ENCODE measurements around the gene UTP3. TPM values are rescaled to one million over a fixed set of nuclear protein-coding genes. Genes with fewer than 3 reads are reported as not detected.
A peak's percentile ranks its signal among the peaks of the same experiment; 100 is the strongest.
"Not testable (repeated sequence)": the region's sequence is repeated elsewhere in the genome, so short reads cannot be mapped to it uniquely, and the experiment has no call there.

Gene UTP3
- total and polyA plus RNA-seq, 4 donors: 20.1 to 32.0 (median 28.2) TPM

- Histone ChIP-seq H3K9me3 (ENCODE audit: control insufficient read depth in 4 of 4, insufficient read depth in 3 of 4, low read length in 3 of 4) (no peaks in the 10 kb centered on the region), H3K4me1 (ENCODE audit: control insufficient read depth in 5 of 5, insufficient read depth in 5 of 5, low read length in 5 of 5) (peaks cover 0 to 26% (median 4%) of the 10 kb centered on the region in 5 donors), H3K27ac (ENCODE audit: low read depth in 1 of 2, low read length in 1 of 2) (no peak overlapping the region), H3K9ac (ENCODE audit: insufficient read depth in 1 of 2, low read length in 2 of 2) (no peak overlapping the region), H3K36me3 (ENCODE audit: control insufficient read depth in 4 of 4, insufficient read depth in 4 of 4, low read length in 4 of 4) (peaks cover 0 to 3% (median 0%) of the 10 kb centered on the region in 4 donors), H3K4me3 (no peak overlapping the region), H3K27me3 (ENCODE audit: control insufficient read depth in 3 of 3, insufficient read depth in 3 of 3, low read length in 2 of 3) (no peaks in the 10 kb centered on the region)
- no peak for DNase-seq
- 80% methylated on average over 1 of the region's 1 CpG for WGBS, 2 donors
- no peak for TF ChIP-seq CTCF (IDR thresholded peaks at IDR 0.05; ENCODE audit: control extremely low read depth, extremely low read depth)
- ATAC-seq (ENCODE audit: insufficient read depth, low FRiP score): no peak
Measured at GRCh38 chr4:70725633-70726032, 37.3 kb downstream of the UTP3 start.

- H3K27me3 ChIP-seq (ENCODE audit: control insufficient read depth in 3 of 3, insufficient read depth in 3 of 3, low read length in 2 of 3); ATAC-seq (ENCODE audit: insufficient read depth, low FRiP score); H3K4me3 ChIP-seq; H3K9ac ChIP-seq (ENCODE audit: insufficient read depth in 1 of 2, low read length in 2 of 2); H3K36me3 ChIP-seq (ENCODE audit: control insufficient read depth in 4 of 4, insufficient read depth in 4 of 4, low read length in 4 of 4); DNase-seq; H3K9me3 ChIP-seq (ENCODE audit: control insufficient read depth in 4 of 4, insufficient read depth in 3 of 4, low read length in 3 of 4); H3K27ac ChIP-seq (ENCODE audit: low read depth in 1 of 2, low read length in 1 of 2): not testable (repeated sequence)
- 98% methylated on average over 11 of the region's 11 CpGs for WGBS, 2 donors
- H3K4me1 ChIP-seq (ENCODE audit: control insufficient read depth in 5 of 5, insufficient read depth in 5 of 5, low read length in 5 of 5): peaks cover 0 to 29% (median 4%) of the 10 kb centered on the region in 5 donors
Measured at GRCh38 chr4:70726515-70726914, 38.2 kb downstream of the UTP3 start.

DNA sequence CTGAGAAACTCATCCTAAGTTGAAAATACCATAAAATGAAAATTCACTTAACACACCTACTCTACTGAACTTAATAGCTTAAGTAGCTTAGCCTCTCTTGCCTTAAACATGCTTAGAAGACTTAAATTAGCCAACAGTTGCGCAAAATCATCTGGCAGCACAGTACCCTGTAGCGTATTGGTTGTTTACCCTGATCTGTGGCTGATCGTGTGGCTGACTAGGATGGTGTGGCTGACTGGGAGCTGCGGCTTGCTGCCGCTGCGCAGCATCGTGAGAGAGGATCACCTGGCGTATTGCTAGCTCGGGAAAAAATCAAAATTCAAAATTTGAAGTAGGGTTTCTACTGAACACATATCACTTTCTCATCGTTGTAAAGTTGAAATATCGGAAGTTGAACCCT is 39.8 kb downstream of the UTP3 start:
- Histone ChIP-seq H3K4me1 (ENCODE audit: control insufficient read depth in 5 of 5, insufficient read depth in 5 of 5, low read length in 5 of 5) (peaks cover 0 to 18% (median 0%) of the 10 kb centered on the region in 5 donors), H3K27ac (ENCODE audit: low read depth in 1 of 2, low read length in 1 of 2) (no peak overlapping the region), H3K27me3 (ENCODE audit: control insufficient read depth in 3 of 3, insufficient read depth in 3 of 3, low read length in 2 of 3) (no peaks in the 10 kb centered on the region), H3K36me3 (ENCODE audit: control insufficient read depth in 4 of 4, insufficient read depth in 4 of 4, low read length in 4 of 4) (peaks cover 0 to 3% (median 0%) of the 10 kb centered on the region in 4 donors), H3K4me3 (no peak overlapping the region), H3K9me3 (ENCODE audit: control insufficient read depth in 4 of 4, insufficient read depth in 3 of 4, low read length in 3 of 4) (no peaks in the 10 kb centered on the region), H3K9ac (ENCODE audit: insufficient read depth in 1 of 2, low read length in 2 of 2) (peak overlapping the region in 1 of 2 donors; percentile 32)
- WGBS, 2 donors: 75 to 79% methylated on average over 11 of the region's 11 CpGs
- TF ChIP-seq CTCF (IDR thresholded peaks at IDR 0.05; ENCODE audit: control extremely low read depth, extremely low read depth): no peak
- no peak for ATAC-seq (ENCODE audit: insufficient read depth, low FRiP score)
- DNase-seq: peak in 1 of 3 donors; percentile 60

DNA sequence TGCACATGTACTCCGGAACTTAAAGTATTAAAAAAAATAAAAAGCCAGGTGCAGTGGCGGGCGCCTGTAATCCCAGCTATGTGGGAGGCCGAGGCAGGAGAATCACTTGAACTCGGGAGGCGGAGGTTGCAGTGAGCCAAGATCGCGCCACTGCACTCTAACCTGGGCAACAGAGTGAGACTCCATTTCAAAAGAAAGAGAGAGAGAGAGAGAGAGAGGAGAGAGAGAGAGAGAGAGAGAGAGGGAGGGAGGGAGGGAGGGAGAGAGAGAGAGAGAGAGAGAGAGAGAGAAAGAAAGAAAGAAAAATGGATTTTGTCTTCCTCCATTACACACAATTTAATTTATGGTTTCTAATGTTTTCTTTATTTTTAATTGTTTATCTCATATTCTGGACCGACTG is 44.5 kb downstream of the UTP3 start:
- H3K9me3 ChIP-seq (ENCODE audit: control insufficient read depth in 4 of 4, insufficient read depth in 3 of 4, low read length in 3 of 4); H3K4me3 ChIP-seq; H3K9ac ChIP-seq (ENCODE audit: insufficient read depth in 1 of 2, low read length in 2 of 2); DNase-seq; H3K27ac ChIP-seq (ENCODE audit: low read depth in 1 of 2, low read length in 1 of 2); ATAC-seq (ENCODE audit: insufficient read depth, low FRiP score); H3K27me3 ChIP-seq (ENCODE audit: control insufficient read depth in 3 of 3, insufficient read depth in 3 of 3, low read length in 2 of 3); H3K36me3 ChIP-seq (ENCODE audit: control insufficient read depth in 4 of 4, insufficient read depth in 4 of 4, low read length in 4 of 4): not testable (repeated sequence)
- 95 to 97% methylated on average over 9 of the region's 9 CpGs for WGBS, 2 donors
- peaks cover 0 to 19% (median 3%) of the 10 kb centered on the region in 5 donors for H3K4me1 ChIP-seq (ENCODE audit: control insufficient read depth in 5 of 5, insufficient read depth in 5 of 5, low read length in 5 of 5)

Measured in lung (tissue), 12 donors.